Right cardiac atrium (tissue), 5 donors: ENCODE measurements around the gene SEH1L. TPM values are rescaled to one million over a fixed set of nuclear protein-coding genes. Genes with fewer than 3 reads are reported as not detected.

ENCODE experiments used
- ATAC-seq, 2 donors: fragments of 200-7000 bp; cut with Tn5 transposase; one replicate each; pipeline versions ENCODE4 v1.8.0 to v1.9.1; 2020; ENCODE audit warnings: moderate library complexity in 2 of 2, mild to moderate bottlenecking in 1 of 2
- DNase-seq, 3 donors: peaks; one replicate each; pipeline ENCODE4 v3.0.0-alpha.2; 2020
- H3K27ac ChIP-seq: one replicate; pipeline ENCODE4 v1.5.1; 2013; ENCODE audit warnings: mild to moderate bottlenecking, low read length, control low read depth, moderate library complexity
- H3K27me3 ChIP-seq: one replicate; pipeline ENCODE4 v1.6.1; 2013; ENCODE audit not compliant: control insufficient read depth, insufficient read depth
- H3K4me1 ChIP-seq: one replicate; pipeline ENCODE4 v1.6.1; 2013; ENCODE audit warnings: low read length; ENCODE audit not compliant: control insufficient read depth, insufficient read depth
- H3K4me3 ChIP-seq: one replicate; pipeline ENCODE4 v1.5.1; 2013; ENCODE audit warnings: low read length, control low read depth
- H3K9me3 ChIP-seq: one replicate; pipeline ENCODE4 v1.6.1; 2013; ENCODE audit warnings: low read length; ENCODE audit not compliant: control insufficient read depth
- WGBS: extraction: QIAGEN DNeasy Blood & Tissue Kit; methylation state at CpG from one replicate; pipeline ENCODE4 v1.1.7; 2013; 5-methylcytosine and 5-hydroxymethylcytosine counted together
- intact Hi-C, 4 donors: fragments of 100-400 bp; cut with DNase I; formaldehyde crosslinking; loops; one replicate each; pipeline versions ENCODE4 v1.11.0 to v1.14.0; 2022 to 2023
- polyA plus RNA-seq: library from polyadenylated mRNA; stranded (reverse); fragments of 200-250 nt; gene quantifications from one replicate; pipeline ENCODE4 v1.2.3, GENCODE V29; 2013
- total RNA-seq, 4 donors: library from RNA; stranded (reverse); fragmentation: NEBNext Ultra II Directional; extraction: Animal tissue kit (Norgen Biotek cat#: 25700); gene quantifications; one replicate each; pipeline ENCODE4 v1.2.1, GENCODE V29; 2021
- donor health status: healthy with polysubstance abuse.
- donor health status: DM: no; HTN: yes; CAD: no.
- donor health status: DM: no; HTN: no; CAD: no.
- donor health status: DM: no; HTN: yes; CAD: no; lungs with severe emphysema.
- donor health status: DM: yes; HTN: yes; CAD: no.

SEH1L gene
- total and polyA plus RNA-seq, 5 donors: 11.6 to 25.0 (median 17.1) TPM

DNA sequence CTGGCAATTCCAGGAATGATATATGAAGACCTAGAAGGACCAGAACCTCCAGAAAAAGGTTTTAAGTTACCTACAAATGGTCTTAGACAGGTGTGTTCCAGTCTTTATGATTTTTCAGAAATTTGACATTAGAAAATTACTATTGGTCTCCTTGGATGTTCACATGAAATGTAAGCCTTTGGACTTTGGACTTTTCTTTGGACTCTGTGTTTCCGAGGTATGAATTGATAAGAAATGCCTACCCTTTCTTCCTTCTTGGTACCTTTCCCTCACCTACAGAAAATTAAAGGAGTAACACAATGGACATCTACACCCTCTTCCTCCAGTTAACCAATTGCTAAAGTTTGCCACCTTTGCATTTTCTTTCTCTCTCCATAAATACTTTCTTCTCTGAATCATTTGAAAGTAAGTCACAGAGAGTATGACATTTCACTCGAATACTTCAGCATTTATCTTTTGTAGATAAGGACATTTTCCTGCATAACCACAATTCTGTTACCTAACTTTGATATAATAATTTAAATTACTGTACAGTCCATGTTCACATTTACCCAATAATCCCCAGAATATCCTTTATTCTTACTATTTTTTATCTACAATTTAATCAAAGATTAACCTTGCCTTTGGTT lies 69.5 kb downstream of the SEH1L start:
- no peak for ATAC-seq
- Histone ChIP-seq H3K4me3 (no peak overlapping the region), H3K27me3 (no peaks in the 10 kb centered on the region), H3K9me3 (no peaks in the 10 kb centered on the region), H3K27ac (no peak overlapping the region), H3K4me1 (no peaks in the 10 kb centered on the region)
- intact Hi-C loops: no loop called here
- WGBS: 60% methylated on average over 2 of the region's 2 CpGs
- DNase-seq: no peak

GRCh38 chr18:13018374-13018773 lies 70.6 kb downstream of the SEH1L start:
- Histone ChIP-seq H3K27me3 (no peaks in the 10 kb centered on the region), H3K4me3 (no peak overlapping the region), H3K27ac (no peak overlapping the region), H3K9me3 (no peaks in the 10 kb centered on the region), H3K4me1 (no peaks in the 10 kb centered on the region)
- no peak for DNase-seq
- 87% methylated on average over 2 of the region's 2 CpGs for WGBS
- intact Hi-C loops: no loop called here
- ATAC-seq: no peak

- Histone ChIP-seq H3K27me3 (no peaks in the 10 kb centered on the region), H3K4me1 (no peaks in the 10 kb centered on the region), H3K9me3 (no peaks in the 10 kb centered on the region), H3K27ac (no peak overlapping the region), H3K4me3 (no peak overlapping the region)
- 90% methylated on average over 3 of the region's 3 CpGs for WGBS
- DNase-seq (no peak), ATAC-seq (no peak)
- intact Hi-C loops: no loop called here
Measured at GRCh38 chr18:13019301-13019700, 71.5 kb downstream of the SEH1L start.

DNA sequence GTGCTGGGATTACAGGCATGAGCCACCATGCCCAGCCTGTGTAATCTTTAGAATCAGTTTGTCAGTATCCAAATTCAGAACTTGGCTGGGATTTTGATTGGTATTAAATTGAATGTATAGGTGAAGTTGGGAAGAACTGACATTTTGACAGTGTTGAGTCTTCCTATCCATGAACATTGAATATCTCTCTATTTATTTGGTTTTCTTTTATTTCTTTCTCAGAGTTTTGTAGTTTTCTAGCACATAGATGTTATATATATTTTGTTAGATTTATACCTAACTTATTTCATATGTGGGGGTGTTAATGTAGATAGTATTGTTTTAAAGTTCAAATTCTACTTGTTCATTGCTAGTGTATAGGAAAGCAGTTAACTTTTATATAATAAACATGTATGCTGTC lies 74.8 kb downstream of the SEH1L start:
- H3K27ac ChIP-seq: no peak overlapping the region
- intact Hi-C loops: no loop called here
- H3K9me3 ChIP-seq: no peaks in the 10 kb centered on the region
- ATAC-seq: no peak
- H3K4me3 ChIP-seq: no peak overlapping the region
- no peaks in the 10 kb centered on the region for H3K4me1 ChIP-seq
- DNase-seq: no peak
- no peaks in the 10 kb centered on the region for H3K27me3 ChIP-seq

GRCh38 chr18:13025233-13025632 lies 77.4 kb downstream of the SEH1L start:
- Histone ChIP-seq H3K4me1 (no peaks in the 10 kb centered on the region), H3K9me3 (no peaks in the 10 kb centered on the region), H3K27me3 (no peaks in the 10 kb centered on the region), H3K4me3 (no peak overlapping the region), H3K27ac (no peak overlapping the region)
- 98% methylated on average over 2 of the region's 2 CpGs for WGBS
- no peak for DNase-seq
- intact Hi-C loops: no loop called here
- ATAC-seq: no peak

- H3K27ac ChIP-seq: no peak overlapping the region
- ATAC-seq: no peak
- intact Hi-C loops: no loop called here
- H3K4me3 ChIP-seq: no peak overlapping the region
- WGBS: 67% methylated on average over 3 of the region's 3 CpGs
- H3K27me3 ChIP-seq: no peaks in the 10 kb centered on the region
- H3K9me3 ChIP-seq: no peaks in the 10 kb centered on the region
- no peak for DNase-seq
- no peaks in the 10 kb centered on the region for H3K4me1 ChIP-seq
Measured at GRCh38 chr18:13026583-13027270, 78.9 kb downstream of the SEH1L start.

DNA sequence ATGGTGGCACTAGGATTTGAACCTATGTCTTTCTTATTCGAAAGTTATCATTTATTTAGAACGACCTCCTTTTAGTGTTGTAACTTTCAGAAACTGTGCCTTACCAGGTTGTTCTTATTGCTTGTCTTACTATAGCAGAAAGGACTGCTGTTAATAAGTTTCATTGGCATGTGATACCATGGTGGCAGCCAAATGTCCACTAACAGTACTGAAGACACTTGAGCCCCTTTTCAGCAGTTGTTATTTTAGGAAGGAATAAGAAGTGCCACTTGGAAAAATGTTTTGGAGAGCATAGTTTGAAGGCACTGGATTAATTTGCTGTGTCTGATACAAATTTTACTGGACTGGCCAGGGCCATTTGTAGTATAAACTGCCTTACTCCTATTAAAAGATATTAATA lies 81.1 kb downstream of the SEH1L start:
- WGBS: 74% methylated on average over 2 of the region's 2 CpGs
- intact Hi-C loops: no loop called here

DNA sequence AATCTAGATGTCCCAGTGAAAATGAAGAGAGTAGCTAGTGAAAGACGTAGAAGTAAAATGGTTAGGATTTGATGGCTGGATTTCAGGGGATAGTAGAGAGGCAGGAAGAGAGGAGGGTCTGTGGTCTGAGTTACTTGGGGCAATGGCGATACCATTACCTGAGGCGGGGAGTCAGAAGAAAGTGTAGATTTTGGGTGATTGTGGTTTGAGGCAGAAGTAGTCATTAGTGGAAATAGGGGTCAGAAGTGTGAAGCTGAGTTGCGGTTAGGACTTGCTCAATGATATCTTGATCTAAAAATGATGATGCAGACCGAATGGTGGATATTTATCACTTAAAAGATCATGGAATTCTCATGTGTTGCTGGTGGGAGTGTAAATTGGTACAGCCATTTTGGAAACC lies 84.4 kb downstream of the SEH1L start:
- no peak for DNase-seq
- 88% methylated on average over 5 of the region's 5 CpGs for WGBS
- intact Hi-C loops: no loop called here

More for the DNA sequence above, 81.1 kb downstream of the SEH1L start:
- H3K27ac ChIP-seq: no peak overlapping the region
- H3K4me3 ChIP-seq: no peak overlapping the region
- H3K27me3 ChIP-seq: no peaks in the 10 kb centered on the region
- peak; percentile 67 to 79 for ATAC-seq
- no peaks in the 10 kb centered on the region for H3K4me1 ChIP-seq
- no peaks in the 10 kb centered on the region for H3K9me3 ChIP-seq
- no peak for DNase-seq

DNA sequence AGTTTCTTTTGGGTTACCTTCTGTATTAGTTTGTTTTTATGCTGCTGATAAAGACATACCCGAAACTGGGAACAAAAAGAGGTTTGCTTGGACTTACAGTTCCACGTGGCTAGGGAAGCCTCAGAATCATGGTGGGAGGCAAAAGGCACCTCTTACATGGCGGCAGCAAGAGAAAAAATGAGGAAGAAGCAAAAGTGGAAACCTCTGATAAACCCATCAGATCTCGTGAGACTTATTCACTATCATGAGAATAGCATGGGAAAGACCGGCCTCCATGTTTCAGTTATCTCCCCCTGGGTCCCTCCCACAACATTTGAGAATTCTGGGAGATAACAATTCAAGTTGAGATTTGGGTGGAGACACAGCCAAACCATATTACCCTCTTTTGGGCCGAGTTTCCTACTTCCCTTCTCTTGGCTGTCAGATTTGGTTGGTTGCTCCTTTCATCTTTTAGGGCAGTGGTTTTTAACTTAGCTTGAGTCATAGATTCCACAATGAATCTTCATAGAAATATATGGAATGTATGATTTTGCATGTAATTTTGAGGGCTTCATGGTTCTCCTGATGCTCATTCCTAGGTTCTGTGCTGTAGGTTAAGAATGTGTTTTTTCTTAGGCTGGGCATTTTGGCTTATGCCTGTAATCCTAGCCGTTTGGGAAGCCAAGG lies 87.6 kb downstream of the SEH1L start:
- Histone ChIP-seq H3K27me3 (no peaks in the 10 kb centered on the region), H3K9me3 (no peaks in the 10 kb centered on the region), H3K4me1 (no peaks in the 10 kb centered on the region), H3K27ac (no peak overlapping the region), H3K4me3 (no peak overlapping the region)
- WGBS: 90% methylated on average over 7 of the region's 7 CpGs
- no peak for ATAC-seq
- no peak for DNase-seq
- intact Hi-C loops: no loop called here

More for the DNA sequence above, 84.4 kb downstream of the SEH1L start:
- no peak overlapping the region for H3K27ac ChIP-seq
- no peak overlapping the region for H3K4me3 ChIP-seq
- H3K27me3 ChIP-seq: no peaks in the 10 kb centered on the region
- no peaks in the 10 kb centered on the region for H3K9me3 ChIP-seq
- ATAC-seq: no peak
- no peaks in the 10 kb centered on the region for H3K4me1 ChIP-seq

- H3K27ac ChIP-seq: no peak overlapping the region
- no peak overlapping the region for H3K4me3 ChIP-seq
- H3K4me1 ChIP-seq: no peaks in the 10 kb centered on the region
- 74% methylated on average over 7 of the region's 7 CpGs for WGBS
- ATAC-seq (no peak), DNase-seq (peak in 1 of 3 donors; percentile 29)
- intact Hi-C loops: no loop called here
- H3K27me3 ChIP-seq: no peaks in the 10 kb centered on the region
- H3K9me3 ChIP-seq: no peaks in the 10 kb centered on the region
Measured at GRCh38 chr18:13036622-13037320, 89.0 kb downstream of the SEH1L start.
